Measurements from ENCODE around the gene LRP2.

LRP2 gene

DNA sequence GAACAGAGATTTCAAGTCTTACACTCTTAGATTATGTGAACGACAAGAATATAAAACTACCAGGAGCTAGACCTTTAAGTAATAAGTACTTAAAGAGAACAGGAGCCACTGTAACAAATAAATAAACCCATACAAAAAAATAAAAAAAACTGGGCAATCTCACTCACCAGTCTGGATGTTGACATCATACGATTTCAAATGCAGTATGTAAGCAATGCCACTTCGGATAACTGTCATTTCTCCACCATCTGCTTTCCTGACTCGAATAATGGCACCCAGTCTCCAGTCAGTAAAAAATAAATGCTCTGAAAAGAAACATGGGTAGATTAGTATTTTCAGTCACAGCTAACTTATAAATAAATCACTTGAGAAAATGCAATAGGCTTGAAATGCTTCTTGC is 115.1 kb downstream of the LRP2 start:
- DNase-seq (ENCODE audit: low read depth, low spot score) = no peak

DNA sequence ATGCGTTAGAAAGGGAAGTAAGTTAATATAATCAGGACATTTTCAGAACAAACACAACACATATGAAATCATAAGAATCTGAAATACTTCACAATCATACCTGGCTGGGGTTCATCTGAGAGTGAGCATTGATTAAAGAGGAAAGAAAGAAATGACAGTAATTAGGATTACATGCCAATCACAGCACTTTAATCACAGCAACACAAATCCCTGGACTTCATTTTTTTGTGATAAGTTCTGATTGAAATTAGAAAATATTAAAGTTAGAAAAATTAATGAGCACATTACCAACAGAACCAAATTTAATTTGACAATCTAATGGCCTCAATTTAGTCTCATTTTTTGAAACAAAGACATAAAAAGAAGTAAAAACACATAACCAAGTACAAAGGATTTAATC is 121.9 kb downstream of the LRP2 start:
- DNase-seq (ENCODE audit: low read depth, low spot score) = no peak

DNA sequence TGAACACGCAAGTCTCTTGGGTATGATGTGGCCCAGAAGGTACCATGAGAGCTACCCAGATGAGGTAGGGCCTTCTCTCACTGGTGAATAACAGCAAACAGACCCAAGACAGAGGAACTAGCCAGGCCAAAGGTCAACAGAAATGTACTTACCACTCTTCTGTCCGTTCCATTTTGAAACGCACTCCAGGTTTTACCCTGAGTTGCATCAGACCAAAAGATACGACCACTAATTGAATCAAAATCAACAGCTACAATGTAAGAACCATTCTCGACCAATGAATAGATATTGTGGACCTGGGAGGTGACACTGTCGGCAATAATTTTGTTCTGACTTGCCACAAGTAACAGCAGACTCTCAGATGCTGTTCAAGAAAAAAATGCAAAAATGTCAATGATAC is 124.4 kb downstream of the LRP2 start:
- no peak for DNase-seq (ENCODE audit: low read depth, low spot score)

DNA sequence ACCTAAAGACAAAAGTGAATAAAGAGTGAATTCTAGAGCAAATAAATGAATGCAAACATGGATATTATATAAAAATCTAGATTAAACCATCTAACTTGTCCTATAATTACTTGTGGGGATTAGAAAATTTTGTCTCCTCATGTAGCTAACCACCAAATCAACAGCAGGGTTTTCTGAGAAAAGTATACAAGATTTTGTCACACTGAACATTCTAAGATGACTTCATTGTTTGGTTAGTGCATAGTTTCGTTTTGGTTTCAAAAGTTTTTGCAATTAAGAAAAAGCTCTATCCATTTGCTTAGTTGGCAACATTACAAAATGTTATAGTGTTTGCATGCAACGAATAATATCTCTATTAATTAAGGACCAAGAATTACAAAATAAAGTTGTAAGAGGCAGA is 125.0 kb downstream of the LRP2 start:
- no peak for DNase-seq (ENCODE audit: low read depth, low spot score)

DNA sequence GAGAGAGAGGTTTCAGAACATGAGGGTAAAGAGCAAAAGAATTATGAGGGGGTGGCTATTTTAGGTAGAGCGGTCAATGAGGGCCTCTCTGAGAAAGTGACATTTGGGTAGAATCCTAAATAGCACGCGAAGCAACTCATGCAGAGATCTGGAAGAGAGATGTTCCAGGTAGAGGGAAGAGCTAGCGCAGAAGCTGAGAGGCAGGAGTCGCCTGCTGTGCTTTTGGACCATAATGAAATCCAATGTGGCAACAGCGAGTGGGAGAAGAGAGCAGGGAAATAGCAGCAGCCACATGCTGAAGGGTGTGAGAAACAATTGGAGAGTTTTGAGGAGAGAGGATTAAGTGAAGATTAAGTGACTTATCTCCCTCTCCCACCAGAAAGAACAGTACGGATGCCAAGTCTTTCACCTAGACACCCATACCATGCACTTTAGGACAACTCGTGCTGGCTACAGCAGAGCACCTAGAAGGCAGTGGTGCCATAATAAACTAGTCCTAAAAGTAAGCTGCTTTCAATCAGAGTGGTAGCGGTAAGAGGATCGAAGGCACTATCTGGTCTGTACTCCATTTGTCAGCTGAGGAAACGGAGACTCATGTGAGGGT is 129.7 kb downstream of the LRP2 start:
- no peak for DNase-seq (ENCODE audit: low read depth, low spot score)

DNA sequence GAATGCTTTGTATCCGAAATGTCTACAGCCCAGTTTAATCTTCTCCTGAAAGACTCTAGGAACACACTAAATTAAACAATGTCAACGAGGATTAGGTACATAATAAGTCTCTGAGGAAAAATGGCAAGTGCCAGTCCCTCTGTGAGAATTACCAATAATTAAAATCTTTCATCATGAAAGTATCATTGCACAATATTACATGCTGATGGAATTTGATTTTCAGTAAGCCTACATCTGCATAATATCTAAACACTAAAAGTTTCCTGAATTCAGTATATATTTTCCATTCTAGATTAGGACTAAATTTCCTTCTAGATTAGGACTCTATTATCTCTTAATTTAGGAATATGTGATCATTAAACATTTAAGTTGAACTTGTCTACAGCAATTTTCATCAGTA is 132.1 kb downstream of the LRP2 start:
- no peak for DNase-seq (ENCODE audit: low read depth, low spot score)

DNA sequence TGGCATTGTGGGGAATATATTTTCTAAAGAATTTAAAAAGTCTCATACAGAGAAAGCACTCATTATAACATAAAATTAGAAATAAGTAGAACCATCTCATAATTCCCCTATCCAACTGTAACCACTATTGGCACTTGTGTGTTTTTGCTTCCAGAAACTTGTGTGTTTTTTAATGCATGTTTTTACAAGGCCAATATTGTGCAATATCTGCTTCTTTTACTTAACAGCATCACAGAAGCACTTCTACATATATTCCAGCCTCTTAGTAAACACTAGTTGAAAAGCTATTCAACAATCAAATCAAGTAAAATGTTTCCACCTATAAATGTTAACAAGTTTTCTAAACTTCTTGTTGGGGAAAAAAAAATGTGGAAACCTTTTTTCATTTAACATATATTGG is 132.7 kb downstream of the LRP2 start:
- DNase-seq (ENCODE audit: low read depth, low spot score) = no peak

DNA sequence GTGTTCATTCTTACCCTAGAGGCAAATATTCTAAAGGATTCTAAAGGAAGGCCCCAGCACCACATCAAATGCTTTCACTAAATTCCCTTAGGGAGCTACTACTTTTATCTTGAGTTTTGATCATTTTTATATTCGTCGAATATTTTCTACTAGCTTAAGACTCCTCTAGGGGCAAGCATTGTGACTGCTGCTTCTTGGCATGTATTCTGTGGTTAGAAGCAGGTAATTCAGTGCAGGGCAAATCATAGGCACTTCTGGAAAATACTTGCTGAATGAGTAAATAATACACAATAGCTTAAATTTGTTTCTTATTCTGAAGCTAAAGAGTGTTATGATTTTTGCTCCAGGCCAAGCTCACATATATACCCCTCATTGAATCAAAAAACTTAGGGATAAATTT is 136.4 kb downstream of the LRP2 start:
- no peak for DNase-seq (ENCODE audit: low read depth, low spot score)

DNA sequence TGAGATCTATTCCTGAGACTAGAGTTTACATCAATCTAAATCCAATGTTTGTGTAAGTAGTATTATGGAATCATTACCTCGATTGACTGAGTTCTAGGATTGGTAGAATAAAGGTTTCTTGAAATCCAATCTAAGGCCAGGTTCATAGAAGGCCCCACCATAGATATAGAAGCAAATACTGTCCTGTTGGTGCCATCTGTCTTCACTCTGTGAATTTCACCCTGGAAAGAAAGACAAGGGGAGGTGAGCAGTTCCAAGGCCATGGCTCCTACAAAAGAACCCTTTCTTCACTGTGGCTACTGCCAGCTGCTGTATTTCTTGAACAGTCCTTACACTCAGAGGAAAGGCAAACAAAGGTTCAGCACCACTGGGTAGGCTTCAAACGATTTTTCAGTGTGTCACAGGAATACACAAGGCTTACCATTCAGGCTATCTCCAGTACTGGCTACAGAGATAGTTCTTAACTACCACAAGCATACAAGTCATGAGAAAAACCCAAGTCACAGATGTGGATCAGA is 137.0 kb downstream of the LRP2 start:
- no peak for DNase-seq (ENCODE audit: low read depth, low spot score)

DNA sequence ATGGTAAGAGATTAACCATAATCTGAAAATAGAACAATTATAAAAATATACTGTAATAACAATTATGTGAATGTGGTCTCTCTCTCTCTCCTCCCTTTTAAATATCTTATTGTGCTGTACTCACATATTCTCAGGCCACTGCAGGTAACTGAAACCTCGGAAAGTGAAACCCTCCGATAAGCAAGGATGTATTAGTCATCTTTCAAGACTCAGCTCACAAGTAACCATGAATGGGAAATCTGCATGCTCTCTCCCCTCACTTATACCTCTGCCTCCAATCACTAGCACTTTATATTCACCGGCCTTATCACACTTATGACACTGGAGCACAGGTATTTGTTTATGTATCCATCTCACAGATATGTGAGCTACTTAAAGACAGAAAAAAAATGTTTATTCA is 139.7 kb downstream of the LRP2 start:
- DNase-seq (ENCODE audit: low read depth, low spot score) = no peak

DNA sequence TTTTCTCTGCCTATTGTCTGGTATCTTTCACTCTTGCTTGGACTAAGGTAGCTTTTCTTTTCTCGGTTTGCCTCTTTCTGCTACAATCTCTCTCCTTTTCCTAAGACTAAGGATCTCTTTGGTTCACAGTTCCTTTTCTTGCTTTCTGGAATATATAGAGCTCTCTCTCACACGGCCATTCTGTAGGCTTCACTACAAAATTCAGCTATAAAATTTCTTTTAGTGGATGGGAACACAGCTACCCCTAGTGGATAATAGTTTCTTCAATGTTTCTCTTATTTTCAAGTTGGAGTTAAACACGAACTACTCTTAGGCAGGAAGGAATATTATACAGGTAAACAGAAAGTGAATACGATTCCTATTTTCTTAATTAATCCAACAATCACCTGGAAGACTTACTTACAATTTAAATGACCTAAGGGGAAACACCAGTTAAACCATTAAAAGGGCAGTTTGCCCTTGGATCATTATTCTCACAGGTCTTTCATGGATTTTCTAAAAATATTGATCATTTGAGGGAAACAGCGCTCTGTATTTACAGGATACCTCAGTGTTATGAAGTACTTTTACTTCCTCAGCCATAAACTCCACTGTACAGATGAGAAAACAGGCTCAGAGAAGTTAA is 140.5 kb downstream of the LRP2 start:
- no peak for DNase-seq (ENCODE audit: low read depth, low spot score)

DNA sequence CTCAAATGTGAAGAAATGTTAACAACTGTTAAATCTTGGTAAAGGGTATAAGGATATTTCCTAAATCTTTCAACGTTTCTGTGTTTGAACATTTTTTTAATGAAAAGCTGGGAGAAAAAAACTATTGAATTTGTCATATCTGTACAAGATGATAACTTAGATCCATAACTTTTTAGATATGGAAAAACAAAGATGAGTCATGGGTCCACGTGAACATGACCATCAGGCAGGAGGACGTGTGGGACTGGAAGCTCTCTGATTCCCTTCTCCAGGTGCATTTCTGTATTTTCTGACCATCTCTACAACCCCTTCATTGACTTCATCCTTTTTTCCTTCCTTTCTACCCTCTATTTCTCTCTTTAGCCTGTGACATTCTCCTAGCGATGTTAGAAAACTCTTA is 151.4 kb downstream of the LRP2 start:
- DNase-seq (ENCODE audit: low read depth, low spot score) = no peak

DNA sequence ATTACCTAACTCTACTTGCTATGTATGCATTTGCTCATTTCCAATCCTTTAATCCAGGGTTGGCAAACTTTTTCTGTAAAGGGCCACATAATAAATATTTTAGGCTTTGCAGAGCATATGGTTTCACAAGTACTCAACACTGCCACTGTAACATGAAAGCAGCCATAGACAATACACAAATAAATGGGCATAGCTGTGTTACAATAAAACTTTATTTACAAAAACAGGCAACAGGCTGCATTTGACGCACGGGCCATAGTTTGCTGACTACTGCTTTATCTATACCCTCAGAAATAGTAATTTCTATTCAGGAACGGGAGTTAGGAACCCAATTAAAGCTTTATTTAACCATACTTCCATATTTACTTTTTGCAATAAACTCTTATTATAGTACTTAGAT is 154.3 kb downstream of the LRP2 start:
- no peak for DNase-seq (ENCODE audit: low read depth, low spot score)

DNA sequence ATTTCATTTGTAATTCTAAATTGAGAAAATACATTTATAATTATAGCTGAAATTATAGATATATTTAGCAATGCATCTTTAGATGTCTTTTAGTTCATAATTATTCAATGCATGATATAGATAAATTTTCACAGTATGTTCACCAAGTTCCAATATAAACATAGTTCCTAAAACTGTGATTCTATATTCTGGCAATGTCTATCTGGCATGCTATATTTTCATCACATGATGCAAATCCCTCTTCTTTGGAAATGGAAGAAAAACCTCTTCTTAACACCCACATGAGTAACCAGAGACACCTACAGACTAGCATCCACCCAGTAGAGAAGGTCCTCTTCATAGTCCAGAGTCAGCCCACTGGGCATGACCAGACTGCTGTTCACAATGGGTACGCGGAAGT is 157.2 kb downstream of the LRP2 start:
- no peak for DNase-seq (ENCODE audit: low read depth, low spot score)

DNA sequence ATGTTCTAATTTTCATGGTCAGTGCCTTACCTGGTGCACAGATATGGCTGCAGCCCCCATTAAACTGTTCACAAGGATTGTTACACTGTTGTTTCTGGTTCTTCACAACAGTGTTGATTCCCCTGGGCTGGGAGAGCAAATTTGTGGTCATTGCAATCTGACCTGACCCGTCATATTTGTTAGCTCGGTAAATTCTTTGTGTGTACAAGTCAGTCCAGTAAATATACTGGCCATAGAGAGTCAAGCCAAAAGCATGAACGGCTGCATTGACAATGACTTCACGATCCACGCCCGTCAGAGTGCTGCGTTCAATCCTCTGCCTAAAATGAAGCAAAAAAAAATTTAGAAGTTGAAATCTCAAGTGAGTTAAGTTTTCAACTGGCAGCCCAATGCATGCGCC is 158.4 kb downstream of the LRP2 start:
- DNase-seq (ENCODE audit: low read depth, low spot score) = no peak

DNA sequence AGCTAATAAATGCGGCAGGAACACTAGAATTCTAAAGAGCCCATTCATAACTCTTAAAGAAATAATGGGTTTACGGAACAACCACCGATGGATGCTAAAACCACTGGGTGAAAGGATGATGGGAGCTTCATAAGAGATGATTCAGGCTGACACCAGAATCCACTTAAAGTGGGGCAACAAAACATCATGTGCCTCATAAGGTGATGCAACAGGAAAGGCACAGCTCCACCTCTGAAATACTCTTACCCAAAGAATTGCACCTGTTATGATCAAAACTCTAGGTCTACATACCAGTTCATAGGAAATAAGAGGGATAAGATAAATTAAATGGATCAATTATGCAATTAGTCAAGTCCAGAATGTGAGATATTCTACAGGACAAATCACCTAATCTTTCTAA is 161.6 kb downstream of the LRP2 start:
- no peak for DNase-seq (ENCODE audit: low read depth, low spot score)

DNA sequence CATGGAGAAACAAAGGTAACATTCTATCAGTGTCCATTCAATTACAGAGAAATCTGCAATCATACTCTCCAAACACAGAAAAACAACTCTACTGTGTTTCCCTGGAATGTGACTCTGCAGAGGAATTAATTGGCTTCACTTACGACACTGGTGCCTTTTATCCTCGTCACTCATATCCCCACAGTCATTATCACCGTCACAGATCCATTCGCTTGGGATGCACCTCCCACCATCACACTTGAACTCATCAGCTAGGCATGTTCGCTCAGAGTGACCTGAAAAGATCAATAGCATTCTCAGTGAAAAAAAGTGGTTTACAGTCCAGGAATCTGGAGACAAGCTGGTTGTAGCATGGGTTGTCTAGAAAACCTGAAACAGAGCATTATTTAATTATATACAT is 168.7 kb downstream of the LRP2 start:
- no peak for DNase-seq (ENCODE audit: low read depth, low spot score)

DNA sequence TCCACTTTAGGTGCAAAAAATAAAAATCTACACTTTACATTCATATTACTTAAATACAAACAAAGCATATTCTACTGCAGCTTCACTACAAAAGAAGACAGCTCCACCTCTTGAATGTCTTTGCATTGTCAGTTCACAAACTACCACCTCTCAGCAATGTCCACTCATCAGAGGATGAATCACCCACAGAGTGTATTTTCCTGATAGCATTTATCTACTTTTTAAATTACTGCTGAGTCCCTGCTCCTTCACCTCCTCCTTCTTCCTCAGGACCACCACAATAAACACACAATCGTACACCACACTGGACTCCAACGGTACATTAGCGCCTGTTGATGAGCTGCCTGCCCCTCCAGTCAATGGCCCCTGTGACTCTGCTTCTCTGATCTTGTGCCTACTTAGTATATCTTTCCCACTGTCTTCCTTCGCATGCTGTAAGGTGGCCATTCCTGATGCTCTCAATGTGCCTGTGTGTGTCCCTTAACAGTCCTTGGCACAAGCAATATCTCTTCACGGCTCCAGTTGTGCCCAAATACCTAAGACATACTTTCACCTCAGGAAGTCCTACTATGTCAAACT is 172.0 kb downstream of the LRP2 start:
- DNase-seq (ENCODE audit: low read depth, low spot score) = no peak

DNA sequence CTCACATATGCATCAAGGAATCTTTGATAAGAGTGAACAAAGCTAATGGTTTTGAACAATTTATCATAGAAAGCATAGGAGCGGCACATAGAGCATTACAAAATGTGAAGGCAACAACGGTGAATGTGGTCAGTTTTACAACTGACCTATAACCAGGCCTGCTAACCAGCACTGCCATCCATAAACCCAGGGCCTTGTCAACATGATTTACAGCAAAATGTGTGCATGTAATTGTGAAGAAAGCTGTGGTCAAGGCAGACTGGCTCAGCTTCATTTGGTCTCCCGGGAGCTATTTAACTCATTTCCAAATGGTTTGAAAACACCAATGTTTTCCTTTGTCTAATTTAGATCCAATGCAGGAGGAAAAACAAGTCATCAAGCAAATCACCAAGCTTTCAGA is 173.2 kb downstream of the LRP2 start:
- DNase-seq (ENCODE audit: low read depth, low spot score) = no peak

DNA sequence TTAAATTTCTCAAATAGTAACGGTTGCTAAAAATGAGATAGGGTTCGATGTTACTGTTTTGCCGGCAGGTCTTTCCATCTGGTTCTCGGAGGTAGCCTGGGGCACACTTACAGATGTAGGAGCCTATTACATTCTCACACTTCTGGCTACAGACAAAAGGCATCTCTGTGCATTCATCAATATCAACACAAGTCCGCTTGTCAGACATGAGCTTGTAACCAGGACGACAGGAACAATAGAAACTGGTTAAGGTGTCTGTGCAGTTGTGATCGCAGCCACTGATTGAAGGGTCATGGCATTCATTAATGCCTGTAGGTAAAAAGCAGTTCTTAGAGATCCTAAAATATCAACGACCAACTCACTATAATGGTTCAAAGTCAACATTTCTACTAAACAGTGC is 176.6 kb downstream of the LRP2 start:
- no peak for DNase-seq (ENCODE audit: low read depth, low spot score)

DNA sequence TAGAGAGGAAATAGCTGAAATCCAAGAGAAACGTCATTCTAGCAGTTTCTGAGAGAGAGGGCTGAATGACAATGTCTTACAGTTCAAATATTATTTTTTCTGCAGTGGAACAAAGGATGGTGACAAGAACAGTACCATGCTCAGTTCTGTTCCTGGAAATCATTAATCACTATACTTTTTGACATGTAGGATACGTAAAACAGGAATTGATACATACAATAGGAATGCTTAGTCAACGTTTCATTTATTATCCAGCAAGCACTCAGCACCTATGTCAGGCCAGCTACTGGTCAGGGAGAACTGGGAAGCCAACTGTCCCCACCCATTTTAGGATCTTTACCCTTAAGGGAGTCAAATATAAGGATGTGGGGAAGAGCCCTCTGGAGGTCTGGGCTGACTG is 178.3 kb downstream of the LRP2 start:
- DNase-seq (ENCODE audit: low read depth, low spot score) = no peak

DNA sequence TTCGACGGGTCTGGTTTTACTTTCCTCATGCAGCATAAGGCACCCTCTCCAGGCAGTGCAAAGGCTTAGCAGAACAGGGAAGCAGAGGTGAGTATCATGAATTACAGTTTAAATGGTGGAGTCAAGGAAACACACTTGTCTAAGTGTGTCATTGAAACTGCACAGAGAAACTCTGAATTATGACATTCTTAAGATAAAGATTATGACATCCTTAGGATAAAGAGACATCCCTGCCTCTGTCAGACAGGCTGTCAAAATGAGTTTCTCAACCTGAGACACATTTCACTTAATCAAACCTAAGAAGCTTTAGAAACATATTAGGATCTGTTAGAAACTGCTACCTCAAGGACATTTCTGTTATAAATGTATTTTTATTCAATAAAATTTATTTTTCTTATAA is 179.8 kb downstream of the LRP2 start:
- DNase-seq (ENCODE audit: low read depth, low spot score) = no peak

DNA sequence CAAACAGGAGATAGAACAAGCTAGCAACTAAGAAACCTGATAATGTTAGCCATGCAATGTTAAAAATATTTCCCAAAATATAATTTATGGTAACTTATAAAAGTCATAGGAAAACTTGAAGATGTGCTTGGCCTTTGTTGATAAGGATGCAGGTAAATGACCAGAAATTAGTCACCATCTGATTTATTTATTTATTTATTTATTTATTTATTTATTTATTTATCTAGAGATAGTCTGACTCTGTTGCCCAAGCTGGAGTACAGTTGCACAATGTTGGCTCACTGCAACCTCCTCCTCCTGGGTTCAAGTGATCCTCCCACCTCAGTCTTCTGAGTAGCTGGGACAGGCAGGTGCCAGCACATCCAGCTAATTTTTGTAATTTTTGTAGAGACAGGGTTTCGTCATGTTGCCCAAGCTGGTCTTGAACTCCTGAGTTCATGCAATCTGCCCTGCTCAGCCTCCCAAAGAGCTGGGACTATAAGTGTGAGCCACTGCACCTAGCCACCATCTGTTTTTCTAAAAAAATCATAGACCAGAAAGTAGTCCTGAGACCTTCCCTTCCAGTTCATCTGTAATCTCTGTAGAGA is 183.4 kb downstream of the LRP2 start:
- no peak for DNase-seq (ENCODE audit: low read depth, low spot score)

Measured in activated naive CD8-positive, alpha-beta T cell treated with anti-CD3 and anti-CD28 coated beads, Interleukin-2, amount 50 U/mL, for 16 hours (primary cell).